ENCODE data around the gene MCU. TPM values are rescaled to one million over a fixed set of nuclear protein-coding genes. Genes with fewer than 3 reads are reported as not detected.

MCU gene
- total RNA-seq, 1 experiment from 2014 or later, result 18.7 TPM

- BruUV-seq (replicated peaks), result no TSS peak
- TF ChIP-seq CTCF (conservative IDR thresholded peaks at IDR 0.05; ENCODE audit: low read depth, low read length), result no peak
- no peak for TF ChIP-seq EZH2 (IDR thresholded peaks at IDR 0.05; ENCODE audit: borderline replicate concordance, low read depth, low read length, poor library complexity, severe bottlenecking)
- no peaks in the 10 kb centered on the region for H3K9me3 ChIP-seq (ENCODE audit: low read depth, low read length, poor library complexity, severe bottlenecking)
- DNase-seq (ENCODE audit: low spot score), result no peak
- no peaks in the 10 kb centered on the region for H3K36me3 ChIP-seq (ENCODE audit: insufficient read depth, low read length, poor library complexity, severe bottlenecking)
- H3K4me3 ChIP-seq (ENCODE audit: low read depth, low read length, poor library complexity, severe bottlenecking), result no peak overlapping the region
- no peak overlapping the region for H3K27ac ChIP-seq (ENCODE audit: low read depth, low read length, poor library complexity, severe bottlenecking)
- POLR2A ChIA-PET (ENCODE audit: low non-redundant PET), result interaction anchor here (0.6 kb wide), 1 partner anchor 95 kb away, joined by 6 read pairs; no protein-coding TSS in a partner anchor
- CTCF ChIA-PET, result no interaction called here
- H3K4me1 ChIP-seq (ENCODE audit: insufficient read depth, low read length, poor library complexity, severe bottlenecking), result no peaks in the 10 kb centered on the region
- intact Hi-C loops (cut with micrococcal nuclease; ENCODE audit: unreplicated experiment), result no loop called here
- H3K27me3 ChIP-seq (replicated peaks; ENCODE audit: insufficient read depth, low read depth, low read length, poor library complexity), result no peaks in the 10 kb centered on the region
Measured at GRCh38 chr10:72720814-72721660, 29.1 kb downstream of the MCU start.

GRCh38 chr10:72727130-72727529 is 35.2 kb downstream of the MCU start:
- CTCF ChIA-PET, result no interaction called here
- no peaks in the 10 kb centered on the region for H3K27me3 ChIP-seq (replicated peaks; ENCODE audit: insufficient read depth, low read depth, low read length, poor library complexity)

GRCh38 chr10:72728462-72728861 is 36.5 kb downstream of the MCU start:
- ChIA-PET CTCF (no interaction called here), POLR2A (ENCODE audit: low non-redundant PET) (no interaction called here)
- Histone ChIP-seq H3K9me3 (ENCODE audit: low read depth, low read length, poor library complexity, severe bottlenecking) (no peaks in the 10 kb centered on the region), H3K4me1 (ENCODE audit: insufficient read depth, low read length, poor library complexity, severe bottlenecking) (peaks cover 16% of the 10 kb centered on the region), H3K27ac (ENCODE audit: low read depth, low read length, poor library complexity, severe bottlenecking) (no peak overlapping the region), H3K27me3 (replicated peaks; ENCODE audit: insufficient read depth, low read depth, low read length, poor library complexity) (no peaks in the 10 kb centered on the region), H3K36me3 (ENCODE audit: insufficient read depth, low read length, poor library complexity, severe bottlenecking) (no peaks in the 10 kb centered on the region), H3K4me3 (ENCODE audit: low read depth, low read length, poor library complexity, severe bottlenecking) (no peak overlapping the region)
- intact Hi-C loops (cut with micrococcal nuclease; ENCODE audit: unreplicated experiment), result no loop called here
- no TSS peak for BruUV-seq (replicated peaks)
- no peak for DNase-seq (ENCODE audit: low spot score)
- TF ChIP-seq CTCF (conservative IDR thresholded peaks at IDR 0.05; ENCODE audit: low read depth, low read length), result no peak
- TF ChIP-seq EZH2 (IDR thresholded peaks at IDR 0.05; ENCODE audit: borderline replicate concordance, low read depth, low read length, poor library complexity, severe bottlenecking), result no peak

More at GRCh38 chr10:72727130-72727529, 35.2 kb downstream of the MCU start:
- DNase-seq (ENCODE audit: low spot score), result peak; percentile 23
- BruUV-seq (replicated peaks), result no TSS peak
- no peak overlapping the region for H3K27ac ChIP-seq (ENCODE audit: low read depth, low read length, poor library complexity, severe bottlenecking)
- no peaks in the 10 kb centered on the region for H3K36me3 ChIP-seq (ENCODE audit: insufficient read depth, low read length, poor library complexity, severe bottlenecking)
- no peak for TF ChIP-seq CTCF (conservative IDR thresholded peaks at IDR 0.05; ENCODE audit: low read depth, low read length)
- no peak for TF ChIP-seq EZH2 (IDR thresholded peaks at IDR 0.05; ENCODE audit: borderline replicate concordance, low read depth, low read length, poor library complexity, severe bottlenecking)
- intact Hi-C loops (cut with micrococcal nuclease; ENCODE audit: unreplicated experiment), result no loop called here
- POLR2A ChIA-PET (ENCODE audit: low non-redundant PET), result no interaction called here
- peaks cover 16% of the 10 kb centered on the region for H3K4me1 ChIP-seq (ENCODE audit: insufficient read depth, low read length, poor library complexity, severe bottlenecking)
- no peaks in the 10 kb centered on the region for H3K9me3 ChIP-seq (ENCODE audit: low read depth, low read length, poor library complexity, severe bottlenecking)
- H3K4me3 ChIP-seq (ENCODE audit: low read depth, low read length, poor library complexity, severe bottlenecking), result no peak overlapping the region

Data from A673 (cell line).